ENCODE data around the gene CDH4. TPM values are rescaled to one million over a fixed set of nuclear protein-coding genes. Genes with fewer than 3 reads are reported as not detected.

Gene CDH4
- total RNA-seq, 1 experiment from 2014 or later = 25.0 TPM

- H3K27me3 Mint-ChIP-seq (ENCODE audit: insufficient read depth, unreplicated experiment) = no peaks in the 10 kb centered on the region
- ChIA-PET CTCF (no interaction called here), POLR2A (interaction anchor here (0.7 kb wide), 1 partner anchor 14 kb away, joined by 3 read pairs; no protein-coding TSS in a partner anchor)
- DNase-seq (ENCODE audit: unreplicated experiment) = no peak
- intact Hi-C loops (cut with micrococcal nuclease) = no loop called here
- H3K36me3 Mint-ChIP-seq (ENCODE audit: insufficient read depth, unreplicated experiment) = no peaks in the 10 kb centered on the region
- no peak overlapping the region for H3K27ac Mint-ChIP-seq (ENCODE audit: low read depth, unreplicated experiment)
- H3K9me3 Mint-ChIP-seq (ENCODE audit: unreplicated experiment) = peaks cover 9% of the 10 kb centered on the region
- H3K4me3 Mint-ChIP-seq (ENCODE audit: unreplicated experiment) = no peak overlapping the region
- BruUV-seq (replicated peaks) = no TSS peak
- no peaks in the 10 kb centered on the region for H3K4me1 Mint-ChIP-seq (ENCODE audit: insufficient read depth, unreplicated experiment)
- no peak for TF ChIP-seq CTCF (IDR thresholded peaks at IDR 0.05; ENCODE audit: unreplicated experiment)
Observed at GRCh38 chr20:61514018-61514365, 261.9 kb downstream of the CDH4 start.

GRCh38 chr20:61514396-61514795, 262.3 kb downstream of the CDH4 start:
- Mint-ChIP-seq H3K4me3 (ENCODE audit: unreplicated experiment) (no peak overlapping the region), H3K9me3 (ENCODE audit: unreplicated experiment) (peaks cover 11% of the 10 kb centered on the region), H3K36me3 (ENCODE audit: insufficient read depth, unreplicated experiment) (no peaks in the 10 kb centered on the region), H3K4me1 (ENCODE audit: insufficient read depth, unreplicated experiment) (no peaks in the 10 kb centered on the region), H3K27ac (ENCODE audit: low read depth, unreplicated experiment) (no peak overlapping the region), H3K27me3 (ENCODE audit: insufficient read depth, unreplicated experiment) (no peaks in the 10 kb centered on the region)
- TF ChIP-seq CTCF (IDR thresholded peaks at IDR 0.05; ENCODE audit: unreplicated experiment) = no peak
- BruUV-seq (replicated peaks) = no TSS peak
- DNase-seq (ENCODE audit: unreplicated experiment) = no peak
- intact Hi-C loops (cut with micrococcal nuclease) = no loop called here
- ChIA-PET POLR2A (interaction anchor here (0.7 kb wide), 1 partner anchor 15 kb away, joined by 3 read pairs; no protein-coding TSS in a partner anchor), CTCF (interaction anchor here (0.6 kb wide), 1 partner anchor 16 kb away, joined by 3 read pairs; no protein-coding TSS in a partner anchor)

DNA sequence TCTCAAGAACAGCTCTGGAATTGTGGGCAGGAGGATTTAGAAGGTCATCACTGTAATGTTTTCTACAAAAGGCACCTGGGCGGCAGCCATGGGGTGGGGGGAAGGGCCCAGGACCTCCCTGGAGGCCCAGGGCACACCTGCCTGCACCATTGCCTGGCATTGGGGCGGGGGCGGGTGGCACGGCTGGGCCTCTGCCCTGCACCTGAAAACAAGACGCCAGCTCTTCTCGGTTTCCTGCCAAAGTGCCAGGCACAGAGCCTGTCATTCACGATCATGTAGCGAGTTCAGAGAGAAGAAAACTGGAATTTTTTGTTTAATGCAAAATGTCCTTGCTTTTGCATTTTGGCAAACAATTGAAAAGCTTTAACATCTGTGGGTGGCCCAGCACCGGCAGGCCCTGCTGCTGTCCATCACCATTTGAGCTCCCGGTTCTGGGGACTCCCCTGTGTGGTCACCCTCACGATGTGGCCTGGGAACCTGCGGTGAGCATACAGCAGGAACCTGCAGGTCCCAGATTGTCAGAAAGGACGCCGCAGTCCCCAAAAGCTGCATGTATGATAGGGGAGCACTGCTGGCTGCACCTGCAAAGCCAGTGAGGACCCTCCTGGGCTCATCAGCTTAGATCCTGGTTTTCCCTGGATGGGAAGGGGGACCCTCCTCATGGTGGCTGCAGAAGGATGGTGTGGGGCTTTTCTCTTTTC, 262.9 kb downstream of the CDH4 start:
- DNase-seq (ENCODE audit: unreplicated experiment) = no peak
- Mint-ChIP-seq H3K9me3 (ENCODE audit: unreplicated experiment) (peaks cover 11% of the 10 kb centered on the region), H3K36me3 (ENCODE audit: insufficient read depth, unreplicated experiment) (no peaks in the 10 kb centered on the region), H3K27ac (ENCODE audit: low read depth, unreplicated experiment) (no peak overlapping the region), H3K4me1 (ENCODE audit: insufficient read depth, unreplicated experiment) (no peaks in the 10 kb centered on the region), H3K27me3 (ENCODE audit: insufficient read depth, unreplicated experiment) (no peaks in the 10 kb centered on the region), H3K4me3 (ENCODE audit: unreplicated experiment) (no peak overlapping the region)
- TF ChIP-seq CTCF (IDR thresholded peaks at IDR 0.05; ENCODE audit: unreplicated experiment) = no peak
- BruUV-seq (replicated peaks) = no TSS peak
- intact Hi-C loops (cut with micrococcal nuclease) = no loop called here
- ChIA-PET CTCF (interaction anchor here (0.6 kb wide), 1 partner anchor 17 kb away, joined by 3 read pairs; no protein-coding TSS in a partner anchor), POLR2A (no interaction called here)

- POLR2A ChIA-PET = interaction anchor here (1.1 kb wide), 1 partner anchor 12 kb away, joined by 3 read pairs; no protein-coding TSS in a partner anchor
- H3K4me1 Mint-ChIP-seq (ENCODE audit: insufficient read depth, unreplicated experiment) = no peaks in the 10 kb centered on the region
- CTCF ChIA-PET = interaction anchor here (0.6 kb wide), 1 partner anchor 108 kb away, joined by 4 read pairs; no protein-coding TSS in a partner anchor
- no peaks in the 10 kb centered on the region for H3K27me3 Mint-ChIP-seq (ENCODE audit: insufficient read depth, unreplicated experiment)
- H3K27ac Mint-ChIP-seq (ENCODE audit: low read depth, unreplicated experiment) = no peak overlapping the region
- no peaks in the 10 kb centered on the region for H3K36me3 Mint-ChIP-seq (ENCODE audit: insufficient read depth, unreplicated experiment)
- peaks cover 11% of the 10 kb centered on the region for H3K9me3 Mint-ChIP-seq (ENCODE audit: unreplicated experiment)
- TF ChIP-seq CTCF (IDR thresholded peaks at IDR 0.05; ENCODE audit: unreplicated experiment) = no peak
- BruUV-seq (replicated peaks) = no TSS peak
- H3K4me3 Mint-ChIP-seq (ENCODE audit: unreplicated experiment) = no peak overlapping the region
- no peak for DNase-seq (ENCODE audit: unreplicated experiment)
- intact Hi-C loops (cut with micrococcal nuclease) = no loop called here
Observed at GRCh38 chr20:61515922-61516321, 263.9 kb downstream of the CDH4 start.

Measured in MCF 10A (cell line).